ENCODE measurements around the gene SMYD3.

SMYD3 gene

DNA sequence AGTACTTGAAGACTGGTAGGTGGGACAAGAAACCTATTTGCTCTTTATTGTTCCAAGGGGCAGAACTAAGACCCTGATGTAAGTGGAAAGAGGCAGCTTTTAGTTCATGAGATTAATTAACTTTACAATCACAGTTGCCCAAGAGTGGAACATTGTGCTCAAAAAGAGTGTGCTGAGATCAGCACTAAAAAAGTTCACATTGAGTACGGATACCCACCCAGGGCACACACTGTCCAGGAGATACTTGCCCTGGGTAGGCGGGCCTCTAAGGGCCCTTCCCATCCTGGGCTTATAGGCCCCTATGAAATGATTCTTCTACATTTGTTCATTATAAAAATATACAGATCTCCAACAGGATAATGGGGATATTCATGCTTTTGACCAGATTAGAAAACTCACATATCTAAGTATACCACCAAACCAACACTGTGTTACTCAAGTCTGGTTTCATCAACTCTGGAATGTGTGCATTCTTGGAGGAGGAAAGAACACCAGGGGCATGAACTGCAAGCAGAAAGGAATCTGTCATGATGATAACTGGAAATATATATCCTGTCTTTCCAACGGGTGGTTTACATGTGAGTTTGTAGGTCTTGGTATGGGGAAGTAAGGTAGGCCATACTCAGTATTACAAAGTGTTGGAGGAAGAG lies 626.2 kb downstream of the SMYD3 start:
- no peak for DNase-seq

DNA sequence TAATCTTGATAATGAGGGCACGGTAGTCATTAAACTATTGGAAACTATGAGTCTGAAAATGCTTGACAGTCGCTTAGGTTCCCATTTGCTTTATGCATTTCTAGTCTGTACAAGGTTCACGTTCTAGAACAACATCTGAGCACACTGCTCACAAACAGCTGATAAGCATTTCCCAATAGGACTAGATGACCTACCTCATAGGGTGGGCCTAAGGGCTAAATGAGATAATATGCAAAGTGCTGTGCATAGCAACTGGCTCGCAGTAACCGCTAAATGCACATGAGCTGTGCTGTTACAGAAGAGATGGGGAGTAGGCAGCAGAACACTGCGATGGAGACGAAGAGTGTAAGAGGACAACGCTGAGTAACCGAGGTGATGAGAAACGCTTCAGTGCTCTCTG lies 628.0 kb downstream of the SMYD3 start:
- DNase-seq: no peak

DNA sequence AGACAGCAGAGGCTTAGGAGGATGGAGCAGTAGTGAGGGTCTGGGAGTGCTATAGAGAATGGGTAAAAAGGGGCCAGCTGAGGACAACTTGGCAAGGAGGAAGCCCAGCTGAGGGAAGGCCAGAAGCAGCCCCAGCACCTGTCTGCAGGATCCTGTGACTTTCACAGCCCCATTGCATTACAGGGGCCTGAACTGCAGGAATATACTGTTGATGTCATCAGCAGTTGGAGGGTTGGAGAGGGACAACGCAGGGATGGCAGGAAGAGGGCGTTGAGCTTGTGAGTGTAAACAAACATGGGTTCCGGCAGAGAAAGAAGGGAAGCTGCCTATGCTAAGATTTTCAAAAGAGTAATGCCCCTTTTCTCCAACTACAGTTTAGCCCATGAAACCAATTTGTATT lies 628.5 kb downstream of the SMYD3 start:
- DNase-seq: no peak

DNA sequence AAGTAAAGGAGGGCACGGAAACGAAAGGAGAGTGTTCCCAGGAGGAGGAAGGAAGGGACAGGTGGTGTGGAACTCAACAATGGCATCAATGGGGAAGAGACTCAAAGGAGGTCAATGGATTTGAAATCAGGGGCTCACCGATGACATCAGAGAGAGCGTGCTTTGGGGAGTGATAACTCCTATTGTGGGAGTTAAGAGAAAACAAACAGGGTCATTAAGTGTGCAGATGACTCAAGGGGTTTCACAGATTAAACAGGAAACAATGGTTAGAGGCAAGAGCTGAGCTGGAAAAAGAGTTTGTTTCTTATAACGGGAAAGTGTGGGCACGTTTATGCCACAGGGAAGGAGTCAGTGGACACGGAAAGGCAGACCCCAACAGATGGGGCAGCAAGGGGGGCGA lies 629.1 kb downstream of the SMYD3 start:
- DNase-seq: no peak

DNA sequence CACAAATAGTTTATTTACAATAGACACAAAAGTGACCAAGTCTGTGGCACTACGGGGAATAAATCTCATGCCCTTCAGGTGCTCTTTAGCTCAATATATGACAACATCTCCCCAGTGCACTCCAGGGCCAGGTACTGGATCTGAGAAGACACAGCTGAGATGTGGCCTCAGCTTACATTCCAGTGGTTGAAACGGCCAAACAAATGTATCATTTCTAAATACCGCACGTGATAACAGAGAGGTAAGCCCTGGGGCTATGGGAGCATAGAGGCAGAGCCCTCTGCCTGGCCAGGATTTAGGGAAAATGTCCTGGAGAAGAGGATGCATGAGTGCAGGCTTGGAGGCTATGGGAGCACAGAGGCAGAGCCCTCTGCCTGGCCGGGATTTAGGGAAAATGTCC lies 630.5 kb downstream of the SMYD3 start:
- no peak for DNase-seq

DNA sequence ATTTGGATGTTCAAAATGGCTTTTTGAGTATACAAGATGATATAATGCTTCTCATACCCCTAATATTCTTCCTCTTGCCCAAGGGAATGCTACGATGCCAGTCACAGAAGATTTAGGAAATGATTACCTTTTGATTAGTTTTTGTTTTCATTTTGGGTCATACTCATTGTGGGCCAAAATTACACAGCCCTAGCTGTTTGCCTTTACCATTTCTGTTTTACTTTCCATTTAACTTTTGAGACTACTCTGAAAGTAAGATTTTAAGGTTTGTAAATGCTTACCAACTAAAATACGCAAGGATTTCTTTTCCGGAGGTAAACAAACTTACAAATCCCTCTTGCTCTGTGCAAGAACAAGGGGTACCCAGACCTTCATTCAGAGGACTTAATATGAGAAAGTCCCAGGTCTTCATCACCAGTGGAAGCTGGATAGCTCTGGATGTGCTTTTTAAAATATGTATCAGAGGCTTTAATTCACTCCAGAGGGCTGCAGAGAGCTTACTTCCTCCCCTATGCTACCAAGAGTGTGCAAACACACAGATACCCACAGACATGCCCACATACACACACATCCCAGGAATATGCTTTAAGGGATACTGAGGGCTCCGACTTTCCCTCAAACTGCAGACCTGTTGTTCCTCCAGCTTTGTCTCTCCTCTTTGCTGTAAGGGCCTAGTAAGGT lies 631.4 kb downstream of the SMYD3 start:
- no peak for DNase-seq

DNA sequence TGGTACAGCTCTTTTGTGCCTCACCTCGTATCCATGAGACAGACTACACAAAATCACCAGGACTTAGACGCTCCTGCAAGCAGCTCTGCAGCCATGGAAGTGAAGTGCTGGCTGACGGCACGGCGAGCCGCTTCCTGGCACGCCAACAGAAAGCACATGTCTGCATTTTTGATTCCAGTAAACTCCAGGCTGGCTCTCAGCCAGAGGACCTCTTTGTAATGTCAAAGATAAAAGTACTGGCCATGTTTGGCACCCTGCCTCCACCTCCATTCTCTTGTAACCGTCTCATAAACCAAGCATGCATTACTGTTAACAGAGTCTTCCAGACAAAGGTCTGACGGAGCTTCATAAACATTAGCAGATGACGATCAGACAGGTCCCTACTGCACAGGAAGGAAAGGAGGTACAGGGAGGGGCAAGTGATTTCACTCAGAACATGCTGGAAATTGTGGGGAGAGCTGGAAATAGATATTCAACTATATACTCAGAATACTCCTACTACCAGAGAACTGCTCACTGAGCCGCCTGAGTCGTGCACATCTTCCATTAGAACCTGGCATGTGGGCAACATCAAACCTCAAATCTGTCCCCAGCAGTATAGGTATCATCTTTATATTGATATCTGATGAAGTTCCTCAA lies 632.0 kb downstream of the SMYD3 start:
- no peak for DNase-seq

DNA sequence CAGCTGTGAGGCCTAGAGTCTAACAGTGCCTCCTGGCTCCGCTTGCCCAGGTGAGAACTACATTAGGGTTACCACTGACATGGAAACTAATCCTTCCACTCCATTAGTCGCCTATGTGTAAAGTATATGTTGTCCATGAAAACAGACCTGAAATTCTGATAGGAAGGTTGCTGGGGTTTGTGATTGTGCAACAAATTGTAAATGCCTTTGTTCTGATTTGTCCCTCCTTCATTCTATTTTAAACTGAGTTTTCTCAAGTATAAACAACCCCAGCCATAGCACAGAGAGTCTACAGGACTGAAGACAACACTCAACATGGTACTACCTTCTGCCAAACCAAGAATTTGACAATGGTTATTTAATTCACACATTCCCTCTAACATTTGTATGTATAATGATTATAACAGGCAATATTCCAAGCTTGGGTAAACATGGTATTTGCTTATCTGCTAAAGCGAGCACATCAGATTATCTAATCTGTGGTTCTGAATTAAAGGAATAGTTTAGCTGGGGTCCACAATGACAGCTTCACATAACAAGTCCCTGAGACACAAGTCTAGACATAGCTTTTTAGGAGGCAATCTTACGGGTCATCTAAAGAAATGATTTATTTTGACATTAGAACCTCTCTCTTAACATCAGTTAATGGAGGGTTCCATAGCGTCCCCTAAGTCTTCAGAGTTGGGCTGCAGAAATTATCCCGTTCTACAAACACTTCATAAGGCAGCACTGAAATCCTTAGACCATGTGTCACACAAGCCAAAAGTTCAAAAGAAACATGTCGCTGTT lies 633.0 kb downstream of the SMYD3 start:
- no peak for DNase-seq

DNA sequence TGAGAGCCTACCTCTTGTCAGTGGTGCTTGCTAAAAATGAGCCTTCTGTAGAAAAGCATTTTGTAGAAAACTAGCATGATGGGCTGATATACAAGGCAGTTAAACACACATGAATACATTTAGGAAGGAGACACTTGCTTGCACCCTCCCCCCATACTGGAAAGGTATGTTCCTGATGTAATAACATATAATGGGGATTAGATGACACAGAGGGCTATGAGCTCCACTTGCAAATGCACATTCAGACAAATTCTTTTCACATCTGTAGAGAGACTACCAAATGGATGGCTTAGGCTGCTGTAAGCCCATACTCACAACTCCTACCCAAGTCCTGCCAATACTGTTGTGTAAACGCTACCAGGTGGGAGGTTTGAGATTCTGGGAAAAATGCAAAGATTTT lies 634.0 kb downstream of the SMYD3 start:
- DNase-seq: no peak

DNA sequence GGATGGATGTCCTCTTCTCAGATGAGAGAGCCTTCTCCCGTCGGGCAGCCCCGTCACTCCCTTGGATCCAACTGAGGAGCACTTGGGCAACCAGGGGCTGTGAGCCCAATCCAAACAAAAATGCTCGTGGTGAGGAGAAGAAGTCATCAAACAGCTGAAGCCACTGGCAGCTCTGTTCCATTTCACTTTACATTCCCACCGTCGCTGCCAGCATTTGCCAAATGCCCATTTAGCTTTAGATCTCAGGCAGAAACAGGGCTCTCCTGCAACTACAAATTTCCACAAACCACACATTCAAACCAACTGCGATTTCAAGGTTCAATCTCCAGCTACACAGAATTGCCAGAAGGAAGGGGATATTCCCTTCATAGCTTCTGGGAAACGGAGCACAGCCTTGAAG lies 634.6 kb downstream of the SMYD3 start:
- no peak for DNase-seq

DNA sequence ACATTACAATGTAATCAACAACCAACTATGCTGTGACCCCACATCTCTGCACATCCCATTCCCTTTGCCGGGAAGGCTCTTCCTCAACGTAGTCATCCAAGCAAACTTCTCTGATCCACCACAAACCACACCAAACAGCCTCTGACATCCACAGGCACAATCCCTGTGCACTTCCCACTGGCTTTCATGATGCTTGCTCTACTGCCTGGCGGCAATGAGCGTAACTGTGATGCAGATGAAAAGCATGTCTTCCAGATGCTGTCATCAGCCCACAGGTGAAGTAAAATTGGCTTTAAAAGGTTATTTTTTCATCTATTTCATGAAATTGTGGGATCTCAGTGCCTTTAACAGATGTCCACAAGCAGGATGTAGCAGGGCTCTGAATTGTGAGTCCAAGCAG lies 635.2 kb downstream of the SMYD3 start:
- DNase-seq: no peak

DNA sequence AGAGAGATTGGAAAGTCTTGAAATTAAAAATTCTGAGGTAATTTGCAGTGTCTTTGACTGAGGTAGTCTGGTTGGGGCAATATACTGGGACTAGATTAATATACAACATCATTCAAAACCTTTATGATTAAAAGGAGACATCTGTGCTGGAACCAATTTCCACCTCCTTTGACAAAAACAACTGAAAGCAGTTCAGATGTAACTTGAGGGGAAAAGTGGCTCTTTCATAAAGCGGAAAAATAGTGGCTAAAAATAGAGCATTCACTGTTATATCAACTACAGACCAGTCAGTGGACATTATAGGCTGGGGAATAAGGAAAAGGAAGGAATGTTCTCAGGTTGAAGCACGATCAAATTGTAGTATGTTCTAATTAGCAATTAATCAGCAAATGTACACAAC lies 635.9 kb downstream of the SMYD3 start:
- no peak for DNase-seq

DNA sequence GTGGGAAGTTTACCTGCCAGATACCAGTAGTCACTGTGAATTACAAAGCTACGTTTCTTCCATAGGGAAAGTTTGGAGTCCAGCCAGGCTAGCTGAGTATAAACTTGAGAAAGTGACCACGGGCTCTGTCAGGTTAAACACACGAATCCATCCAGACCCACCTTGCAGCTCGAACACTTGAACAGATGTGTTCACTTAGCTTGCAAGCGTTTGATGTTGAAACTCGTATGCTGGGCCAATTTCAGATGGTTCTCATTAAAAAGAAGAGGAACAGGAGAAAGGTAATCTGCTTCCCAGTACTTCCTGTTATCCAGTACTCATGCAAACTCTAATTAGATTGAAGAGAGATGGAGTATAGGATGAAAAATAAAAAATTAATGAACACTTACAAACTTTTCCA lies 636.4 kb downstream of the SMYD3 start:
- no peak for DNase-seq

DNA sequence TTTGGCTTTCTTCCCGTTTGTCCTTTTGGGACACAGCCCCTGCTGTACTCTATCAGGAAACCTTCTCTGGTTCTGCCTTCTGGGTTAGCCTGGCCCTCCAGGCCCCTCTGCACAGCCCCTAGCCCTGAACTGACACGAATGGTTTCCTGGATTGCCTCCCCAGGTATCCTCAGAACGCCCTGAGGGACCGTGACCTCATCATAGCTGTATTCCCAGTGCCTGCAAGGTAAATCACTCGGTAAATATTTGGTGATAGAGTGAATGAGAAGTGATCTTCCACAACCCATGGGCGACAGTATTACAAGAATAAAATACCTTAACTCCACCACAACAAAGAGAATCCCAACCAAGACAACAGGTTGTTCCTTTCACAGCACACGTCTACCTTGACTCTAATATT lies 637.2 kb downstream of the SMYD3 start:
- no peak for DNase-seq

DNA sequence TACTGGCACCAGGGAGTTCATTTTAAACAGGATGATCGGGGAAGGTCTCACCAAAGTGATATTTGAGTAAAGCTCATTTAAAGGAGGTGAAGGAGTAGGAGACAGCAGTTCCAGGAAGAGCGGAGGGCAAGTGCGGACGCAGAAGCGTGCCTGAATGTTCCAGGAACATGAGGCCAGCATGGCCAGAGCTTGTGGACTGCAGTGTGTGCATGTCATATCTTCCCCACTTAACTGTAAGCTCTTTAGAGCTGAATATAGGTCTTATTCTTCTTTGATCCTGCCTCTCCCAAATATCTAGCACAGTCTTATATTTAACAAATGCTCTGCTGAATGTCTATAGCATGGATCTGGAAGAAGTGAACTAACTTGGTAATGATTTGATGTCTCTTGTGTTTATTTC lies 639.3 kb downstream of the SMYD3 start:
- no peak for DNase-seq

DNA sequence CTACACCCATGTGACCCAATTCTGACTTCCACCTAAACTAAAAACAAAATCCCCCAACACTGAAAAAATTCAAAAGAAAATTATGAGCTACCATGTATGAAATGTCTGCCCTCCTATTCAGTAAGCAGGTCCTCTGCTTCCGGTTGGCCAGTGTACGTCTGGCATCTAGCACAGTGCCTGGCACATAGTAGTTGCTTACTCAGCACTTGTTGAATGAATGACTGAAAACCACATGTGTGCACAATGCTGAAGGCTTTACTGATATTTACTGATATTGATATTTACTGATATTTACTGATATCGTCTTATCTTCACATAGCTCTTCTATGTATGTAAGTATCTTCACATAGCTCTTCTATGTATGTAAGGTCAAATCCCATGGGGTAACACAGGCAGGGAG lies 642.2 kb downstream of the SMYD3 start:
- DNase-seq: no peak

DNA sequence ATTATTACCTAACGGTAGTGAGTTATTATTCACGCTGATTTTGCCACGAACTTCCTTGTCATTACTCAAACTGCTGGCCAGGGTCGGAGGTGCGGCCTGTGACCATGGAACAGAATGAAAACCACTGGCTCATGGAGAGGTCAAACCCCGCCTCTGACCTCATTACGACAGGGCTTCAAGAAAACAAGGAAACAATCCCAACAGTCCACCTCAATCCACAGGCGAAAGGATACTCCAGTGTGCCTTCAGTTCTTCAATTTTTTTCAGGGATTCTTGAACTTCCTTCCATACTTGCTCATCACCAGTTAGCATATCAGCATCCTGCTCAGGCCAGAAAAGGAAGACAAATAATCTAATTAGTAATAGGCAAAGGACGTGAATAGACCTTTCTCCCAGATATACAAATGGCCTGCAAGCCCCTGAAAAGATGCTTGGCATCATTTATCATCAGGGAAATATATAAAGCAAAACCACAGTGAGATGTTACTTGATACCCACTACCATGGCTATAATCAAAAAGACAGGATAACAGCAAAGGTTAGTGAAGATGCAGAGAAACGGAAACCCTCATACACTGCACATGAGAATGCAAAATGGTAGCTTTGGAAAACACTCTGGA lies 643.4 kb downstream of the SMYD3 start:
- no peak for DNase-seq

DNA sequence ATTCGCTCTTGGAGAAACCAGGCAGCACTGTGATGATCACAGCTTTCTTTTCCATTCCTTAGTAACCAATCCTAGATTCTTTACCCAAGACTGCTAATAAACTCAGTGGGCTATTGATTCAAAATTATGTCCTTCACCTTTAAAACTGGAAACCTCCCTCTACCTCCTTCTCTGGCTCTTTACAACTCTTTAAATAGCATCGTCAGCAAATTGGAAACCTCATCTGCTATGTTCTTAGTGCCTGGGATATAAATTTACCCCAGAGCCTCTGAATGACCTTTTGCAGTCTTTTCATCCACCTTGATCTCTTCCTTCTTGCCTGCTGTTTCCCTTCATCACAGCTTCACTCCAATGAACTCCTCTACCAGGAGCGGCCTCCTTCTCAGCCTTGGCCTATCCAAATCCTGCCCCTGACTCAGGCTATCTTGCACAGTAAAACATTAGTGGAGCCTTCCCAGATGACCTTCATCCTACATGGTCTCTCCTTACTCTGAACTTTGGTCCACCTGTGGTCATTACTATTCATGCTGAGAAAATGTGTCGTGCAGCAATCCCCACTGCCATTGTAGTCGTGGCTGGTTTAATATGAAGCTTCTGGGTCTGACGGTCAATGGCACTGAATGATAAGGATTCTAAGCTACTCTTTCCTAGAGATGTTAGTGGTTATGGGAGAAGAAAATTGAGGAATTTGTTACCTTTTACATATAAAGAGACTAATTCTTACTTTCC lies 644.1 kb downstream of the SMYD3 start:
- DNase-seq: no peak

DNA sequence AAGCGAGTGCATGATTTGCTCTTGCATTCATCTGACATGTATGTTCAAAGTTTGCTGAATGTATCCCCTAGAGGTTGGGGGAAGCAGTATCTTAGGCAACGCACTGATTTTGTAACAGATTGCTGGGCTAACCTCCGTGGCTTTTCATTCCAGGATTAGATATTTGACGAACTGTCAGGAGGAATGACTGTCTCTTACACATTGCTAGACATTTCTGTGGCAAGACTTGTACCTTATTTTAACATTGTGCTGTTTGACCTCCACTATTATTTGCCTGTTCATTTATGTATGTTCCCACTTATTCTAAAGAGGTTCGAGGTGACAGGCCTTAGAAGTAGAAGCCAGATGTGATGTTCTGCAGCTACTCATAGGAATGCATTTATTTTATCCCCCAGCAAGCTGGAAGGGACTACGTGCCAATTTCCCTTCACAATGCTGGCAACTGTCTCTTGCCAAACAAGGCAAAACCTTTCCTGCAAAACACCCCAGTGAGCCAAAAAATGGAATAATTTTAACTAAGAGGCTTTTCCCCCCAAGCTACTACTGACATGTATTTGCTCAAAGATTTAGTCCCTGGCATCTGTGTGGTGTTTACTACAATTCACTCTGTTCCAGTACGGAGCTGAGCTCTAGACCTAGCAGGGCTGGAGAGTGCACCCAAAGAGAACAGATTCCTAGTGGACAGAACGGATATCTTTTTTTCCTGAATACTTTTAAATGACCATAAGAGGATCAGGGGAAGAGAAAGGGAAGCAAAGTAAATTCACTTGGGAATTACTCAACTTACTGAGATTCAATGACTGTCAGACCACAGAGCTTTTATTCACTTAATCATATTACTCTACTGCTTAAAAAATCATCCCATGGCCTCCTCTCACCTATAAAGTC lies 646.2 kb downstream of the SMYD3 start:
- no peak for DNase-seq

DNA sequence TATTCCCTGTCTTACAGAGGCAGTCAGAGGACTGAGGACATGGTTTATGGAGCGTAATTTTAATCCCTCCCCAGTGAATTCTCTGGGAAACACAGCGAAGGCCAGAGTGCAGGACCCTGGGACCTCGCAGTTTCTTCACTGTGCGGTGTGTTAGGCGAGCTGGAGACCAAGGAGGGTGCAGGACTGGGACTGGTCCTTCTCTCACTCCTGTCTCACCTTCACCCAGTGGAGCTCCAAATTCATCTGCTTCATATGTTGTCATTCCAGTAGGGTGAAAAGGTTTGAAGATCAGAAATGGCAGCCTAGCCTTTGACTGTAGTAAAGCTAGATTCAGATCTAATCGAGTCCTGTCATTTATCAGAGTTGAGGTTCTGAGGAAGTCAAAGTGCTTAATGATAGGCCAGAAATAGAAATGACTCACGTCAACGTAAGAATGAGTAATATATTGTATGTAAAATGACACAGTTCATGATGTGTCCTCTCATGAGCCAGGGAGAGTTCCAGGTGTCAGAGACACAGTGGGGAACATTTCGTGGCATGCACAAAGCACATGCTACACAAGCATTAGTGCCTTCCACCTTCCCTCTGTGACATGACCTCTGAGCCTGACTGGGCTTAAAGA lies 647.5 kb downstream of the SMYD3 start:
- DNase-seq: no peak

All from activated CD8-positive, alpha-beta memory T cell treated with anti-CD3 and anti-CD28 coated beads for 24 hours (primary cell).